GM19397 (cell line): ENCODE results near the gene NAA80.
"Not testable (repeated sequence)": the region's sequence is repeated elsewhere in the genome, so short reads cannot be mapped to it uniquely, and the experiment has no call there.

ENCODE experiments used
- ATAC-seq: cut with Tn5 transposase; IDR thresholded peaks from one replicate; pipeline ENCODE4 v1.9.1; 2021; ENCODE audit warnings: mild to moderate bottlenecking, moderate library complexity; ENCODE audit not compliant: unreplicated experiment

Gene NAA80

GRCh38 chr3:50292159-50293078 is 6.8 kb downstream of the NAA80 start, which contains the start of gene IFRD2:
Gene IFRD2, minus strand, starts transcription at chr3:50292429. Its CDS starts 155 bp downstream, at chr3:50292274.
- ATAC-seq = peak; percentile 94

- no peak for ATAC-seq
These were observed 9.0 kb downstream of the NAA80 start for GRCh38 chr3:50290161-50290641.

- ATAC-seq = no peak
These were observed 10.1 kb downstream of the NAA80 start for GRCh38 chr3:50289130-50289529.

GRCh38 chr3:50288387-50289007 is 10.7 kb downstream of the NAA80 start:
- no peak for ATAC-seq

GRCh38 chr3:50287262-50287661 is 11.9 kb downstream of the NAA80 start:
- ATAC-seq = no peak

GRCh38 chr3:50286322-50287227 is 12.6 kb downstream of the NAA80 start:
- ATAC-seq = no peak

GRCh38 chr3:50284121-50284520 is 15.1 kb downstream of the NAA80 start:
- ATAC-seq = not testable (repeated sequence)

GRCh38 chr3:50279255-50280016 is 19.8 kb downstream of the NAA80 start:
- ATAC-seq = no peak

- no peak for ATAC-seq
These were observed 20.4 kb downstream of the NAA80 start, which contains the start of gene LSMEM2 for GRCh38 chr3:50278880-50279224. Gene LSMEM2, plus strand, starts transcription at chr3:50279087. Its CDS starts 27 bp downstream, at chr3:50279114.

- ATAC-seq = no peak
These were observed 20.9 kb downstream of the NAA80 start for GRCh38 chr3:50278123-50278879.

- no peak for ATAC-seq
These were observed 22.5 kb downstream of the NAA80 start for GRCh38 chr3:50276762-50277101.

- no peak for ATAC-seq
These were observed 23.0 kb downstream of the NAA80 start for GRCh38 chr3:50275996-50276761.

- no peak for ATAC-seq
These were observed 23.8 kb downstream of the NAA80 start for GRCh38 chr3:50275141-50275995.

- no peak for ATAC-seq
These were observed 24.7 kb downstream of the NAA80 start for GRCh38 chr3:50274371-50275104.

- ATAC-seq = no peak
These were observed 25.5 kb downstream of the NAA80 start for GRCh38 chr3:50273689-50274065.

- peak; percentile 59 for ATAC-seq
These were observed 26.1 kb downstream of the NAA80 start for GRCh38 chr3:50272911-50273688.
